ENCODE data around the gene KCNH3.
"Not testable (repeated sequence)": the region's sequence is repeated elsewhere in the genome, so short reads cannot be mapped to it uniquely, and the experiment has no call there.

KCNH3 gene

DNA sequence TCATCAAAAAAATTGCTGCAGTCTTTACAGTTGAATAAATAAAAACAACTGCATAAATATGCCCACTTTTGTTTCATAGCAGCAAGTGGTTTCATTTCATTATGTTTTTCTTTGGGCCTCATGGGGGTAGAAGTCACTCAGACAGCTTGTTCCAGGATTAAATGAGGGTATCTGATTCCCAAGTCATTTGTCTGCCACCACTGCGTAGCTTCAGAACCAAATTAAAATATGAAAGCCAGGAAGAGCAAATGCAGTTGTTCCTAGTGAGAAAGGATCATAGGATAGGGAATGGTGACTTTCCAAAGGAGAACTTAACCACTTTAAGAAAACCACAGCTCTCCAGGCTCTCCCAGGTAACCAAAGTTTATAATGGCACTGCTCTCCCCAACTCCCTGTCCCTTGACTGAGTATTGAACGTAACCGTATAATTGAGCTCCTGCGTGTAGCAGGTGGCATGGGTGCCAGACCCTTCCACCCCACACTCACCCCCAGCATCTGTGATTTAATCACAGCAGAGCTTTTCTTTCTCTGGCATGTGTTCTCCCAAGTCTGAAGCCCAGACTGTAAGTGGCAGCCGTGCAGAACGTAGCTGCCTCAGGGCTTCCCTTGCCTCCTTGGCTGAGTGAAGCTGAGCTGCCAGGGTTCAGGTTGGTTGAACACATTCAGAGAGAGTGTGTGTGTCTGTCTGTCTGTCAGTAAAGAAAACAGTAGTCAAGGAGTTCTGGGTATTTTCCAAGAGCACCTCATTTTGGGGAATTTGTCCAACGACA lies 11.3 kb upstream of the KCNH3 start:
- no peak for DNase-seq

DNA sequence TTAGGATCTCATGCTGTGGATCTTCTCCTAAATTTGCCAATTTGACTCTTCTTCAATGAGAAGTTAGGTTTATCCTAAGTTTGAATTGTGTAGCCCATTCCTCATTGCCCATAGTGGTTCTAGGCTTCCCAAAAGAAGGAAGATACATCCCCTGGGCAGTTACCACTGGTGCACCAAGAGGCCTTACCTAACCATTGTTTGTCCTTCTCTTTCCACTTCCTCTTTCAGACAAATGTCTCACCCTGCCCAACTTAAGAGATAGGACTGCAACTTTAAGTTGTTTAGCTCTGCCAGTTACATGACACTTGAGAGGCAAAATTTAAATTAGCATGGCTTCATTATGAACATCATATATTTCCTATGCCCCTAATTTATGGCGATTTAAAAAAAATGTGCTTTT lies 9.4 kb upstream of the KCNH3 start:
- no peak for DNase-seq

DNA sequence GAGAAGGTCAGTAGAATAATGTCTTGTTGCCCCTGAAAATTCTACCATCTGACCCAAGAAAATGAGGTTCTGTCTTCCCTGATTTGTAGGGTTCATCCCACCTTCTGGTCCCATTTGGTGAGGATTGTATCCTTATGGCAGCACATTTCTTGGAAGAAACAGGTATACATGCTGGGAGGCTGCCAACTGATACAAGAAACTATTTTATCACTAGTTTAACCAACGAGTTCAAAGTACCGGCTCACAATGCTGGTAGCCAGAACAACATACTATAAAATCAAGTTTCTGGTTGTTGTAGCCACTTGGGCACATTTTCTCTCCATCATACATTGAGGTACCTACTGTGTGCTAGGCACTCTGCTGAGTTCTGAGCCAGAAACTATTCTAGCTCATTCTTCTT lies 7.1 kb upstream of the KCNH3 start:
- no peak for DNase-seq

DNA sequence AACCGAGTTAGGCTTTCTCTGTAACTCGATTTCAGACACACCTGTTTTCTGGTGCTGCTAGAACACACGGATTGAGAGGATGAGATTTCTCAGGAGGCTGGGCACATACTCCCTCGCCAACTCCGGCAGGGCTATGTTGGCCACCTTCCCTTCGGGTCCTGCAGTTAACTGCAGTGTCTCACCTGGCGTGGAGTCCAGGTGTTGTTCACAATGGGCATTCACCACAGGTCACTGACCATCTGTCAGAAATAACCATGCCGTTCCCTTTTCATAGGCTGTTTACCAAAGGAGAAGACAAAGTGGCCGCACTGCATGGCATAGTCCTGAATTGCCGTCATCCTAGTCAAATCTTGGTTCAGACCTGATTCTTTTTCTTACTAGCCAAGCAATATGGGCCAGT lies 5.5 kb upstream of the KCNH3 start:
- DNase-seq, result peak; percentile 22

DNA sequence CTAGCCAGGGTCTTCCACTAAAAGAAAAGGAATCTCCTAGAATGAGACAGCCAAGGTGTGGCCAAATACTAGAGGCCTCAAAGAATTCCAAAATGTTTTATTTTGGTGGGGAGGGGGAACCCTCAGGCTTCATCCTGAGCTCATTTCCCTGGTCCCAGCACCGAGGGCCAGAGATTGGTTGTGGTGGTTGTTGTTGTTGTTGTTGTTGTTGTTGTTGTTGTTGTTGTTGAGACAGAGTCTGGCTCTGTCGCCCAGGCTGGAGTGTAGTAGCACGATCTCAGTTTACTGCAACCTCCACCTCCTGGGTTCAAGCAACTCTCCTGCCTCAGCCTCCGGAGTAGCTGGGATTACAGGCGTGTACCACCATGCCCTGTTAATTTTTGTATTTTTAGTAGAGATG lies 4.7 kb upstream of the KCNH3 start:
- DNase-seq, result not testable (repeated sequence)

DNA sequence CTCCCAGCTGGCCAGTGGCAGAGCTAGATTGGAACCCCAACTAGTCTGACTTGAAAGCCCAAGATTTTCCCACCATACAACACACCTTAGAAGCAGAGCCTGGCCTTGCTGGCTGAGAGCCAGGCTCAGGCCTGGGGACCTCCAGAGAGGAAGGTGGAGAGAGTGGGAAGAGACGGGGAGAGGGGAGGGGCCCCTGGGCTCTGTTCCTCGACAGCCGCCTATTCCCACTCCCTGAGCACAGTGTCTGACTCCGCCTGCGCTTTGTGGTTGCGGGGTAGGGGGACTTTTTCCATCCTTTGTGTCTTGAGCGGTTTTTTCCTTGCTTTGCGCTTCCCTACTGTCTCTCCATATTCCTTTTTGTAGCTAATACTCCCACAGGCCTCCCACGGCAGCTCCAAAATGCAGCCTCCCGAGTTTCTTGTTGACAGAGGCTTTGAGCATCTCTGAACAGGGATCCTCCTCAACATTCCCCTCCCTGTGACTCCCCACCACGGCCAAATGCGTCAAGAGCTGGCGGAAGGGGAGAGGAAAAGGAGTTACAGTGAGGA lies 4.0 kb upstream of the KCNH3 start:
- no peak for DNase-seq

DNA sequence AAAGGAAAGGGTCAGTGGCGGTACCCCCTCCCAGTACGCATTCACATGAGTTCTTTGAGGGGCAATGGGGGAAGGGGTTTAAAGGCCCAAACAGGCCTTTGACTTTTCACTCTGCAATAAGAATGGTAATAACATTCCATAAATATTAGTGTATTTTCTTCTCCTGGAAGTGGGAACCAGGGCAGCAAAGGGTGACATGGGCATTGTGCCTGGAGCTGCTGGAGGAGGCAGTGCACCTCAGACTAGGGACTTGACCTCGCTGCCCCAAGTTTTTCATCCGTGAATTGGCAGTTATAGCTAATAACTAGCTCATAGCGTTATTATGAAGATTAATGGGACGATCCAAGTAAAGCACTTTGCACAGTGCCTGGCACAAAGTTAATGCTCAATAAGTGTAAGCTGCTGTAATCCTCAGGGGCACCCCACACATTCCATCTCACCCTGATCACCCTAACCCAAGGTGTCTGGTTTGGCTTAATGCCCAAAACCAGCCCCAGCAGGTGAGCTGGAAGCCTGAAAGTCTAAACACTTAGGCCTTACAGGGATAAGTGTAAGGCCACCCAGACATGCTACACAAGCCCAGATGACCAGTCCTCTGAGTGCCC lies 2.8 kb upstream of the KCNH3 start:
- no peak for DNase-seq

DNA sequence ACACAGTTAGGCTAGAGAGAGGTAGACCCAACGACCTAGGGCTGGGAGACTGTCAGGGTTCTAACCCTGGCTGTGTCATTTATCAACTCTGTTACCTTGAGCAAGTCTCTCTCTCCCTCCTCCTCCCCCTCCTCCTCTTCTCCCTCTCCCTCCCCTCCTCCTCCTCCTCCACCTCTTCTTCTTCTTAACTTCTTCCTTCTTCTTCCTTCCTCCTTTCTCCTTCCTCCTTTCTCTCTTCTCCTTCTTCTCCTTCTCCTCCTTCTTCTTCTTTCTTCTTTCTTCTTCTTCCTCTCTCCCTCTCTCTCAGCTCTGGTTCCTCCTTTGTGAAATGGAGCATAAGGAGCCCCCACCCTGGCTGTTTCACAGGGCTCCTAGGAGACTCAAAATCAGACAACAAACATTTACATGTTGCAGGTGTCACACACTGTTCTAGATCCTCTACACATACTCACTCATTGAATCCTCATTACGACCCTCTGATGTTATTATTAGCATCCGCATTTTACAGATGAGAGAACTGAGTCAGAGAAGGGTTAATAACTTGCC lies 2.2 kb upstream of the KCNH3 start:
- no peak for DNase-seq

DNA sequence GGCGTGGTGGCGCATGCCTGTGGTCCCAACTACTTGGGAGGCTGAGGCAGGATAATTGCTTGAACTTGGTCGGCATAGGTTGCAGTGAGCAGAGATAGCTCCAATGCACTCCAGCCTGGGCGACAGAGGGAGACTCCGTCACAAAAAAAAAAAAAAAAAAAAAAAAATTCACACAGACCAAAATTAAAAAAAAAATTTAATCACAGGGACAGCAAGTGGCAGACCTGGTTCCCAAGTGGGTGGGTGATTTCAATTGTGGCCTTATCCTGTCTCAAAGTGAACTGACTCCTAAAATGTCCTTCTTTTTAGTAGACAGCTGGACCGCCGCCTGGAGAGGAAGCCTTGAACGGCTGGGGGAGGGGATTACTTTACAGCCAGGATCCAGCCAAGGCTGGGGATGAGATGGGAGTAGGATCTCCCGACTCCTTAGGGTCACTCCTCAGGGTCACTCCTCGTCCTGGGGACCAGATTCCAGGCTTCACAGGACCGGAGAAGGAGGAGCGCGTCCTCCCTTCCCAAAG lies 1.5 kb upstream of the KCNH3 start:
- DNase-seq, result no peak

DNA sequence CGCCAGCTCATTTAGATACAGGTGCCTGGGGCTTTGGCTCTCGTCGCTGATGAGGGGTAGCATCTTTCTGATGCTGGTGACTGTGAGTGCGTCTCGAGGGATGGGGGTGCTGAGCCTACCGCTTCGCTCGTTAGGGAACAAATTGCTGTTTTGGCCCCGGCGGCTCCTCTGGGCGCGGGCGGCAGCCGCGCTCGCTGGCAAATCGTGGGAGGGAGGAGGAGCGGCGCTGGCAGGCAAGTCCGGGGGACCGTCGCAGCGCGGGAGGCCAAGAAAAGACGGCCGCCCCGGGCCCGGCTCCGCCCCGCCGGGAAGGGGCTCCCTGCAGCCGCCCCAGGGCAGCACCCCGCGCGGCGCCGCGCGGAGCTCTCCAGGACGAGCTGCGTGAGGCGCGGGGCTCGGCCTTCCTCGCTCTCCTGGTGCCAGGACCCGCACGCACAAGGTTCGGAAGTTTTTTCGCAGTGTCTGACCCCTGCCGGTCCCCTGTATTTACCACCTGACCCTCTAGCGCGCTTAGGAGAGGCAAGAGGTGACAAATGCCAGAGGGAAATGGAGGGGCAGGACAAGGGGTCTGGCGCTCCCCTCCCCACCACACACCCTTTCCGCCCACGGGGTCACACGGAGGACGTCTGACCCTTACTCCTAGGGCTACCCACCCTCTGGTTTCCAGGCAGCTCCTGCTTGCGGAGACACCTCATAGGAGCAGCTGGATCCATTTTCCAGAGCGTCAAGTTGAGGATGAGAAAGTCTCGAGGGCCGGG lies 899 bp upstream of the KCNH3 start:
- DNase-seq, result peak; percentile 18

DNA sequence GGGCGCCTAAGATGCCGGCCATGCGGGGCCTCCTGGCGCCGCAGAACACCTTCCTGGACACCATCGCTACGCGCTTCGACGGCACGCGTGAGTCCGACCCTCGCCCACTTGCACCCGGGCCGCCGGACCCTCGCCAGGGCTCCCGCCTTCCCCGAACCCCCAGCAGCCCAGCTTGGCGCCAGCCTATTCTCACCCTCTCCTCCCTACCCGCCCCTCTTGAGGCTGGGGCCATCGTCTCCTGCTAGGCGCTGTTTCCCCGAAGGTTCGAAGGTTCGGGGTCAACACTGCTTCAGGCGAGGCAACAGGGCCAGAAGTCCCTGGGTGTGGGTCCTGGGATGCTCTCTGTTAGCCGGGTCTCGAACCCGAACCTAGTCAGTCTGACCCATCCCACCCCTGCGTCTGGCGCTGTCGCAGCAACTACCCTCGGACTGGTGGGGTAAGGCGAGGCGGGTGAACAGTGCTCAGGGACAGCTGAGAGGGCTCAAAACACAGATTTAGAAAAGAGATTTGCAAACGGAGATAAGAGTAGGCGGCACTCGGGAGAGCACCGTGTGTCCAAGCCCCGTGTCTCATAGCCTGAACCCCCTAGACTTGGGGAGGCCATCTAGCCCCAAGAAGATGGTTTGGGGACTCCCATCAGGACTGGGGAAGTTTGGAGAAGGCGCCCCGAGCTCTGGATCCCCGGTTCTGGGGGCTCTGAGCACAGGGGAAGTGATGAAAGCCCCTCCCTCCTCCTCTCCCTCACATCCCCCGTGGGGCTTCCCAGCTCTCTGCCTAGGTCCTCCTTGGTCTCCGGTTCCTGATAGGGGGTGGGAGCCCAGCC lies 787 bp downstream of the KCNH3 start:
- no peak for DNase-seq

DNA sequence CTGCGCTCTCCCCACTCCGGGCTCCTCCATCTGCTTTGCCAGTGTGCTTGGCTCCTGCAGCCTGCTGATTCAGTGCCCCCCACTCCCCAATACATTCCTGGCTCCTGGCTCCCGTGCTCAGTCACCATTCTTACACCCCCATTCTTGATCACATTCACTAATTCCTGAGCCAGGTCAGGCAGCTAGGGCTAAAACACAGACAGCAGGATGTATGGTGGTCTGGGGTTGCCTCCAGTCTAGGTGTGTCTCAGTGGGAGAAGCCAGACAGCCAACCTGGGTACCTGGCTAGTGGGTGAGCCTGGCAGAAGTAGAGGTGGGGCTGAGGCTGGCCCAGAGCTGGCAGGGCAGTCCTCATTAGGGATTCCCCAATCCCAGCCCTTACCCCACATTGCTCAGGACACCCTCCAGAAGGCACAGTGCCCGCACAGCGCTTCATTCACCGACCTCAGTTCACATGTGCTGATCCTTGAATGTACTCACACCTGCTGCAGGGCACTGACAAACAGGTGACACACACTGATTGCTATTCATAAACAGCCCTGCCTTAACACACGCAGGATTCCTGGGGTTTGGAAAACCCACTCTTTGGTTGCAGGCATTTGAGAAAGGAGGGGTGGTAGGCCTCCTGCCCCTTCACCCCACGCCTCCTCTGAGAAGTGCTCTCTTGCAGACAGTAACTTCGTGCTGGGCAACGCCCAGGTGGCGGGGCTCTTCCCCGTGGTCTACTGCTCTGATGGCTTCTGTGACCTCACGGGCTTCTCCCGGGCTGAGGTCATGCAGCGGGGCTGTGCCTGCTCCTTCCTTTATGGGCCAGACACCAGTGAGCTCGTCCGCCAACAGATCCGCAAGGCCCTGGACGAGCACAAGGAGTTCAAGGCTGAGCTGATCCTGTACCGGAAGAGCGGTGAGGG lies 1.7 kb downstream of the KCNH3 start:
- no peak for DNase-seq

DNA sequence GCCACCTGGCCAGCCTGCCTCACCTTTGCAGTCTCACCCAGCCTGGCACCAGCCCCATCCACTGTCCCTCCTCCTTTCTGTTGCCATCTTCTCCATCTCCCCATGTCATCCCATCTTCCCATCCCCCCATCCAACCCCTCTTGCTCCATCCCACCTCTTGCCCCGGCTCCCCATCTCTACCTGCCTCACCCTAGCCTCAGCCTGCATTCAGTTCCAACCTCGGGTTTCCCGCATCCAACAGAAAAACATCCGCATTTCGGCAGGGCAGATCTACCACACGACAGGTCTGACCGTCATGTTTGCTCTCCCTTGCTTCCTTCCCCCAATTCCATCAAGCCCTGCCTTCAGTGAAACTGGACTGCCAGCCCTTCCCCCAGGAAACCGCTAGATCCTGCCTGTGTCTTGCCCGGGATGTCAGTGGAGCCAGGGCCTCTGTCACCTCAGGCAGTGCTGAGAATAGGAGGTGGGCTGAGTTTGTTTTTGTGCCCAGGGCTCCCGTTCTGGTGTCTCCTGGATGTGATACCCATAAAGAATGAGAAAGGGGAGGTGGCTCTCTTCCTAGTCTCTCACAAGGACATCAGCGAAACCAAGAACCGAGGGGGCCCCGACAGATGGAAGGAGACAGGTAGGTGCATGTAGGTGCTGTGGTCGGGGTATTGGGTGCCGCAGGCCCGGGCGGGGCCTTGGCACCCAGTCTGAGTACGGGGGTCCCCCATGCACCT lies 2.5 kb downstream of the KCNH3 start:
- DNase-seq, result no peak

DNA sequence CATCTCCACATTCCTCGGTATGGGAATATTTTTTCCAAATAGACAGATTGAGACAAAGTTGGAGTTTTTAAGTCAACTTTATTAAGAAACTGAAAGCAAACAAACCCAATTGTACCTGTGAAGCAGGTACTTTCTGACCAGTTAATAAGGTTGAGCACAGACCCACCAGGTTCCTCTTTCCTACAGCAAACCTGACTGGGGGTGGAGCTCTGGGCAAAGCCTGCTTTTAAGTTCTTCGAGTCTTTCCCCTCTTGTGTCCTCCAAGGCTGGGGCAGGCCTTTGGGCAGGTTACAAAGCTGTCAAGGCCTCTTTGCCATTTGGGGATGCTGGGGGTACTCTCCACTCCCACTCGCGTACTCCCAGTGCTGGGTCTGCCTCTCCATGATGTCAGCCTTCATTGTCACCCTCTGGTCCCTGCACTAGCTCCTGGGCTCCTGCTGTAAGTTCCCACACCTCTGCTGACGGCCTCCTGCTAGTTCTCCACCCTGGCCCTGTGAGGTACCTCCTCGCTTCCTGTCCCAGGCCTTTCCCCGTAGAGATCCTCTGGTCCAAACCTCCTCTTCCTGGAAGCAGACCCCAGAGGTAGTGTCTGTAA lies 3.2 kb downstream of the KCNH3 start:
- no peak for DNase-seq

DNA sequence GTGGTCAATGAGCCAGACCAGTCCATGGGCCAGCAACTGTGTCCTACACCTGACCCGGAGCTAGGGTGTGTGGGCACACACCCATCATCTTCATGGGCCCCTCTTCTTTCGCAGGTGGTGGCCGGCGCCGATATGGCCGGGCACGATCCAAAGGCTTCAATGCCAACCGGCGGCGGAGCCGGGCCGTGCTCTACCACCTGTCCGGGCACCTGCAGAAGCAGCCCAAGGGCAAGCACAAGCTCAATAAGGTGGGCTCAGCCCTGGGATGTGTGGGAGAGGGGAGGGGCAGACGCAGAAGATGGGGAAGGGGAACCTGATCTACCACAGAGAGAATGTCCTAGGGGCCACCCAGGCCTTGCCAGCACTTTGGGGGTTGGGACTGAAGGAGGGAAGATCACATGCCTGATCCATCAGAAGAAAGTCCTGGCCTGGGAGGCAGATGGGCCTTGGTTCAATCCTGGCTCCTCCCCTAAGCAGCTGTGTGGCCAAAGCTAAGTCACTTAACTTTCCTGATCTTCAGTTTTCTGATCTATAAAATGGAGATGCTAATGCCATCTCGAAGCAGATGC lies 3.8 kb downstream of the KCNH3 start:
- DNase-seq, result no peak

DNA sequence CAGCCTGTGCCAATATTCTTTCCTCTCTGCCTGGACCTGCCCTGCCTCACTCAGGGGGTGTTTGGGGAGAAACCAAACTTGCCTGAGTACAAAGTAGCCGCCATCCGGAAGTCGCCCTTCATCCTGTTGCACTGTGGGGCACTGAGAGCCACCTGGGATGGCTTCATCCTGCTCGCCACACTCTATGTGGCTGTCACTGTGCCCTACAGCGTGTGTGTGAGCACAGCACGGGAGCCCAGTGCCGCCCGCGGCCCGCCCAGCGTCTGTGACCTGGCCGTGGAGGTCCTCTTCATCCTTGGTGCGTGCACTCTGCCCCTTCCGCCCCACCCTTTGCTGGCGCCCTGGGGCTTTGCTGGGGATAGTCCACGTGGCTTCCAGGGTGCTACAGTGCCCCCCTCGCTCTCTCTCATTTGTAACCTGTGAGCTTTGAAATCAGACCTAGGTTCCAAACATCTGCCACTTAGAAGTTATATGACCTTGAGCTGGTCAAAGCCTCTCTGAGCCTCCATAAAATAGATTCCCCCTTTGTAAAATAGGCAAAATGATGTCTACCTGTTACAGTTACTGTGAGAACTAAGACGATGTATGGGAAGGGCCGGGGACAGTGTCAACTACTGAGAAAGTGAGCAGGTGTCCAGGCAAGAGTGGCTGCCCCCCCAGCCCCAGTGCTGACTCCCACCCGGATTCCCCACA lies 4.5 kb downstream of the KCNH3 start:
- no peak for DNase-seq

DNA sequence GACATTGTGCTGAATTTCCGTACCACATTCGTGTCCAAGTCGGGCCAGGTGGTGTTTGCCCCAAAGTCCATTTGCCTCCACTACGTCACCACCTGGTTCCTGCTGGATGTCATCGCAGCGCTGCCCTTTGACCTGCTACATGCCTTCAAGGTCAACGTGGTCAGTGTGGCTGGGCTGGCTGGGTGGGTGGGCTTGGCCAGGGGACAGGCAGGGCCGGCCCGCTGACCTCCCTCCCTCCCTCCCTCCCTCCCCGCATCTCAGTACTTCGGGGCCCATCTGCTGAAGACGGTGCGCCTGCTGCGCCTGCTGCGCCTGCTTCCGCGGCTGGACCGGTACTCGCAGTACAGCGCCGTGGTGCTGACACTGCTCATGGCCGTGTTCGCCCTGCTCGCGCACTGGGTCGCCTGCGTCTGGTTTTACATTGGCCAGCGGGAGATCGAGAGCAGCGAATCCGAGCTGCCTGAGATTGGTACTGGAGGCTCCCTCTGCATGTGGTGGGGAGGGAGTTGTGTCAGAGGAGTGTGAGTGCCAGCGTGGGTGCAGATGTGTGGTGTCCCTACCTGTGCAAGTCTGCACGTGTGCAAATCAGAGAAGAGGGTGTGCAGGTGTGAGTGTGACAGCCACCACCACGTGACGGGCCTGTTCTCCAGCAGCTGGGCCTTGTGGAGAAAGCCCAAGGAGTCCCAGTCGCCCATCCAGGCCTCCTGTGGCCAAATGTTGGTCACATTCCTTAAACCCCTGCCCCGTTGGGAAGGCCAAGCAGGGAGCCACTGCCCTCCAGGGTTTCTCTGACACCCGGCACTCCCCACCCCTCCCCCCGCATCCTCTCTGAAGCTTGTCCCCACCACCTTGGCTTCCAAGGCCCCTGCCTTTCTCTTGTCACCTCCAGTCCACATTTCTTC lies 5.3 kb downstream of the KCNH3 start:
- DNase-seq, result no peak

DNA sequence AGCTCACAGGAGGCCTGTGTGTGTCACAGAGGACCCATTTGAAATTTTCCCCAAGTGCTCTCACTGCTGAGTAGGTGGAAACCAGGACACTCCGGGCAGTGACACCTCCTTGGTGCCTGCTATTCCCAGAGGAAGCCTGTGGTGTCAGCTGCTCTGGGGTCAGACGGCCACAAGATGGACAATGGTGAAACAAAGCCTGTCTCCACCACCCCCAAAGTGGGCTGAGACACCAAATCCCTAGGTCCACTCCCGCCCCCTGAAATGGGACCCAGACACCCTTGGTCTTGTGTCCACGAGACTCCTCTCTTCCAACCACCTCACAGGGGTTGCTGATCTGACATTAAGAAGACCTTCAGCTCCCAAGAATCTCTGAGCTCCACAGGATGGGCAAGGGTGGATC lies 7.0 kb downstream of the KCNH3 start:
- DNase-seq, result no peak

All from NCI-H748 treated with DMSO at 0.1 percent for 48 hours (cell line).